Measurements from ENCODE around the gene DNAJC25. TPM values are rescaled to one million over a fixed set of nuclear protein-coding genes. Genes with fewer than 3 reads are reported as not detected.

The DNAJC25 gene
- polyA plus RNA-seq, 3 donors = 1.1 to 6.0 (median 1.6) TPM

DNA sequence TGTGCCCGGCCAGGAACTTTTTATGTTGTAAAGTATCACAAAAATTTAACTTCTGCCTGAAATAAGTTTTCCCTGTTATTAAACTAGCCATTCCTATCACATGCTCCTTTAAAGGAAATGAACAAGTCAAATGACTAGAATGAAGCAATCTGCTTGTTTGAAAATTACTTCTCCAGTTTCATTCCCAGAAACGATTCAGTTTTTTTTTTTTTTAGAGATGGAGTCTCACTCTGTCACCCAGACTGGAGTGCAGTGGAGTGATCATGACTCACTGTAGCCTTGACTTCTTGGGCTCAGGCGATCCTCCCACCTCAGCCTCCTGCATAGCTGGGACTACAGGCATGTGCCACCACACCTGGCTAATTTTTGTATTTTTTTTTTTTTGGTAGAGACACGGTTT, 16.9 kb downstream of the DNAJC25 start:
- Histone ChIP-seq H3K9me3 (replicated peaks in 1 of 2; ENCODE audit: control insufficient read depth in 1 of 2, insufficient read depth in 1 of 2, low read length in 2 of 2) (no peaks in the 10 kb centered on the region), H3K27ac (ENCODE audit: low read depth in 1 of 2, low read length in 2 of 2) (no peak overlapping the region), H3K4me2 (replicated peaks; ENCODE audit: extremely low read depth, low read length, poor library complexity, severe bottlenecking) (no peak overlapping the region), H3K4me3 (replicated peaks in 1 of 3; ENCODE audit: low read depth in 2 of 3, low read length in 3 of 3) (no peak overlapping the region), H2AFZ (ENCODE audit: insufficient read depth, low read depth, low read length, poor library complexity, severe bottlenecking) (no peak overlapping the region), H4K20me1 (ENCODE audit: insufficient read depth, low read length) (peaks cover under 1% of the 10 kb centered on the region), H3K36me3 (replicated peaks in 1 of 2; ENCODE audit: control insufficient read depth in 1 of 2, insufficient read depth in 2 of 2, low read length in 2 of 2) (peaks cover 23 to 57% of the 10 kb centered on the region in 2 donors), H3K27me3 (ENCODE audit: control insufficient read depth in 2 of 2, insufficient read depth in 2 of 2, low read length in 2 of 2) (no peaks in the 10 kb centered on the region), H3K79me2 (ENCODE audit: insufficient read depth, low read length) (no peaks in the 10 kb centered on the region), H3K9ac (ENCODE audit: insufficient read depth, low read length, poor library complexity, severe bottlenecking) (no peak overlapping the region), H3K4me1 (ENCODE audit: control insufficient read depth in 1 of 2, insufficient read depth in 2 of 2, low read length in 2 of 2) (no peaks in the 10 kb centered on the region)
- Mint-ChIP-seq H3K27me3 (ENCODE audit: low read depth in 3 of 3) (no peaks in the 10 kb centered on the region), H3K9me3 (no peaks in the 10 kb centered on the region), H3K27ac (peak overlapping the region in 1 of 7 donors; percentile 32), H3K36me3 (peaks cover 40 to 63% of the 10 kb centered on the region in 2 donors), H3K4me1 (no peaks in the 10 kb centered on the region), H3K4me3 (no peak overlapping the region)
- intact Hi-C loops (cut with micrococcal nuclease) = no loop called here
- DNase-seq = no peak
- WGBS (ENCODE audit: insufficient coverage) = no CpG with 5 or more reads among the region's 4 CpGs
- TF ChIP-seq, protein P1, sequence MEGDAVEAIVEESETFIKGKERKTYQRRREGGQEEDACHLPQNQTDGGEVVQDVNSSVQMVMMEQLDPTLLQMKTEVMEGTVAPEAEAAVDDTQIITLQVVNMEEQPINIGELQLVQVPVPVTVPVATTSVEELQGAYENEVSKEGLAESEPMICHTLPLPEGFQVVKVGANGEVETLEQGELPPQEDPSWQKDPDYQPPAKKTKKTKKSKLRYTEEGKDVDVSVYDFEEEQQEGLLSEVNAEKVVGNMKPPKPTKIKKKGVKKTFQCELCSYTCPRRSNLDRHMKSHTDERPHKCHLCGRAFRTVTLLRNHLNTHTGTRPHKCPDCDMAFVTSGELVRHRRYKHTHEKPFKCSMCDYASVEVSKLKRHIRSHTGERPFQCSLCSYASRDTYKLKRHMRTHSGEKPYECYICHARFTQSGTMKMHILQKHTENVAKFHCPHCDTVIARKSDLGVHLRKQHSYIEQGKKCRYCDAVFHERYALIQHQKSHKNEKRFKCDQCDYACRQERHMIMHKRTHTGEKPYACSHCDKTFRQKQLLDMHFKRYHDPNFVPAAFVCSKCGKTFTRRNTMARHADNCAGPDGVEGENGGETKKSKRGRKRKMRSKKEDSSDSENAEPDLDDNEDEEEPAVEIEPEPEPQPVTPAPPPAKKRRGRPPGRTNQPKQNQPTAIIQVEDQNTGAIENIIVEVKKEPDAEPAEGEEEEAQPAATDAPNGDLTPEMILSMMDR (IDR thresholded peaks at IDR 0.05) = no peak

DNA sequence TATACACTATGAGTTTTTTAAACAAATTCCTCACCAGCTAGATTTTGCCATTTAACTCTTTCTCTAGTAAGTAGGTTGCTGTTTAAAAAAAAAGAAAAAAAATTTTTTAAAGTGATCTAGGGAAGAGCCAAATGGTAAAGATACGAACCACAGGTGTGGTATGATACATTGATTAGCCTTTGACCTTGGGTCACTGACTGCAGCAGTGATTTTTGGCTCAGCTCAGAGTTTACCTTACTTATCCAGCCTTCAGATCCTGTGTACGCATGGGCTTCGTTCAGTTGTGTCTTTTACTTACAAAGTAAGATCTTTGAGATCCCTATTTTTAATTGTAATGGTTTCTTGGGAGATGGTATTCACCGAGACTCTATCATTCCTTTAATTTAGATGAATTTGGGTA, 17.9 kb downstream of the DNAJC25 start:
- Histone ChIP-seq H3K4me1 (ENCODE audit: control insufficient read depth in 1 of 2, insufficient read depth in 2 of 2, low read length in 2 of 2) (no peaks in the 10 kb centered on the region), H3K79me2 (ENCODE audit: insufficient read depth, low read length) (no peaks in the 10 kb centered on the region), H4K20me1 (ENCODE audit: insufficient read depth, low read length) (no peaks in the 10 kb centered on the region), H3K4me3 (replicated peaks in 1 of 3; ENCODE audit: low read depth in 2 of 3, low read length in 3 of 3) (no peak overlapping the region), H3K27me3 (ENCODE audit: control insufficient read depth in 2 of 2, insufficient read depth in 2 of 2, low read length in 2 of 2) (no peaks in the 10 kb centered on the region), H3K9ac (ENCODE audit: insufficient read depth, low read length, poor library complexity, severe bottlenecking) (no peak overlapping the region), H3K27ac (ENCODE audit: low read depth in 1 of 2, low read length in 2 of 2) (no peak overlapping the region), H3K4me2 (replicated peaks; ENCODE audit: extremely low read depth, low read length, poor library complexity, severe bottlenecking) (no peak overlapping the region), H3K9me3 (replicated peaks in 1 of 2; ENCODE audit: control insufficient read depth in 1 of 2, insufficient read depth in 1 of 2, low read length in 2 of 2) (no peaks in the 10 kb centered on the region), H2AFZ (ENCODE audit: insufficient read depth, low read depth, low read length, poor library complexity, severe bottlenecking) (no peak overlapping the region), H3K36me3 (replicated peaks in 1 of 2; ENCODE audit: control insufficient read depth in 1 of 2, insufficient read depth in 2 of 2, low read length in 2 of 2) (peaks cover 26 to 62% of the 10 kb centered on the region in 2 donors)
- H3K4me1 Mint-ChIP-seq = no peaks in the 10 kb centered on the region
- H3K9me3 Mint-ChIP-seq = no peaks in the 10 kb centered on the region
- H3K36me3 Mint-ChIP-seq = peaks cover 44 to 62% of the 10 kb centered on the region in 2 donors
- 100% methylated on average over 1 of the region's 4 CpGs for WGBS (ENCODE audit: insufficient coverage)
- intact Hi-C loops (cut with micrococcal nuclease) = no loop called here
- no peak overlapping the region for H3K4me3 Mint-ChIP-seq
- no peak overlapping the region for H3K27ac Mint-ChIP-seq
- TF ChIP-seq, protein P1 (IDR thresholded peaks at IDR 0.05) = no peak
- no peak for DNase-seq
- H3K27me3 Mint-ChIP-seq (ENCODE audit: low read depth in 3 of 3) = no peaks in the 10 kb centered on the region

All from CD14-positive monocyte (primary cell).